H1 (cell line): ENCODE data around the gene NKAIN2. TPM values are rescaled to one million over a fixed set of nuclear protein-coding genes. Genes with fewer than 3 reads are reported as not detected.

Experiments used
- CTCF ChIA-PET: fragments of 300-600 bp; sonication (Branson Sonifier 250); formaldehyde crosslinking; loops from one replicate; lab custom pipeline; 2021; ENCODE audit not compliant: partially characterized antibody; lab: Charles Lee
- POLR2A ChIA-PET: fragments of 300-600 bp; sonication (Branson Sonifier 250); formaldehyde crosslinking; loops from one replicate; lab custom pipeline; 2021; ENCODE audit warnings: inconsistent platforms; ENCODE audit not compliant: partially characterized antibody; lab: Charles Lee
- DNase-seq, 2 experiments: peaks; one replicate each; pipeline versions ENCODE4 v3.0.0 to v3.0.0-alpha.2; 2010 to 2022; ENCODE audit warnings: low spot score in 2 of 2, low read depth in 1 of 2, mixed read lengths in 1 of 2
- FAIRE-seq: peaks from 2 replicates; lab custom pipeline; 2011; peaks lifted over from hg19 to GRCh38; lab: Jason Lieb, UNC
- H2AFZ ChIP-seq: 2 replicates; pipeline ENCODE4 v1.8.1; 2012; ENCODE audit warnings: low read length, inconsistent platforms
- H2AK5ac ChIP-seq: 2 replicates; pipeline ENCODE4 v1.6.1; 2013; ENCODE audit warnings: low read depth, low read length
- H2BK120ac ChIP-seq: replicated peaks from 2 replicates; pipeline ENCODE3; 2013; ENCODE audit warnings: low read depth, low read length, inconsistent platforms
- H2BK12ac ChIP-seq: 2 replicates; pipeline ENCODE4 v1.6.1; 2013; ENCODE audit warnings: low read depth, low read length
- H2BK15ac ChIP-seq: 2 replicates; pipeline ENCODE4 v1.6.1; 2013; ENCODE audit warnings: low read length
- H2BK20ac ChIP-seq: 2 replicates; pipeline ENCODE4 v1.6.1; 2013; ENCODE audit warnings: low read length
- H2BK5ac ChIP-seq: 2 replicates; pipeline ENCODE4 v1.6.1; 2013; ENCODE audit warnings: low read depth, low read length
- H3K14ac ChIP-seq: 2 replicates; pipeline ENCODE4 v1.6.1; 2013; ENCODE audit warnings: inconsistent platforms; ENCODE audit not compliant: insufficient read length
- H3K18ac ChIP-seq: 2 replicates; pipeline ENCODE4 v1.6.1; 2013; ENCODE audit warnings: low read length; ENCODE audit errors: extremely low read depth
- H3K23ac ChIP-seq: 2 replicates; pipeline ENCODE4 v1.6.1; 2013; ENCODE audit warnings: inconsistent platforms; ENCODE audit not compliant: insufficient read length
- H3K23me2 ChIP-seq: 2 replicates; pipeline ENCODE4 v1.6.1; 2013; ENCODE audit warnings: low read depth, low read length
- H3K27ac ChIP-seq: 2 replicates; pipeline ENCODE4 v1.6.1; 2011; ENCODE audit warnings: low read depth, low read length, inconsistent platforms
- H3K27me3 ChIP-seq, 4 experiments: replicated peaks in 1 of 4; 1 replicate in 1 of 4; 2 replicates in 3 of 4; pipeline versions ENCODE4 v1.6.1 to v1.8.1; 2011 to 2013; ENCODE audit warnings: low read length in 3 of 4, mild to moderate bottlenecking in 3 of 4, inconsistent platforms in 2 of 4, mixed read lengths in 2 of 4, moderate library complexity in 1 of 4; ENCODE audit not compliant: control insufficient read depth in 3 of 4, insufficient read depth in 3 of 4; ENCODE audit errors: extremely low read depth in 1 of 4
- H3K36me3 ChIP-seq, 4 experiments: 2 replicates each; pipeline versions ENCODE4 v1.6.1 to v1.8.1; 2011 to 2013; ENCODE audit warnings: mild to moderate bottlenecking in 4 of 4, low read length in 3 of 4, moderate library complexity in 2 of 4, control low read depth in 1 of 4, inconsistent platforms in 1 of 4; ENCODE audit not compliant: insufficient read depth in 4 of 4, control insufficient read depth in 2 of 4
- H3K4ac ChIP-seq: replicated peaks from 2 replicates; pipeline ENCODE3; 2013; ENCODE audit warnings: low read length, low read depth, mixed read lengths, inconsistent platforms; ENCODE audit not compliant: insufficient read length
- H3K4me1 ChIP-seq, 4 experiments: replicated peaks in 1 of 4; 1 replicate in 1 of 4; 2 replicates in 3 of 4; pipeline versions ENCODE4 v1.6.1 to v1.8.1; 2011 to 2013; ENCODE audit warnings: low read length in 3 of 4, inconsistent platforms in 2 of 4, mixed read lengths in 1 of 4; ENCODE audit not compliant: insufficient read depth in 4 of 4, control insufficient read depth in 3 of 4
- H3K4me2 ChIP-seq, 2 experiments: 2 replicates each; pipeline versions ENCODE4 v1.6.1 to v1.8.1; 2011 to 2013; ENCODE audit warnings: low read depth in 2 of 2, low read length in 2 of 2, control low read depth in 1 of 2, inconsistent platforms in 1 of 2, mild to moderate bottlenecking in 1 of 2; ENCODE audit not compliant: insufficient read depth in 1 of 2
- H3K4me3 ChIP-seq, 4 experiments: fragments of 200-600, 300-600 bp in 1 of 4; sonication (generic), shearing (Covaris generic), sonication (Bioruptor Twin) in 1 of 4; 2 replicates each; pipeline versions ENCODE4 v1.5.1 to v1.8.1; 2011 to 2016; ENCODE audit warnings: low read length in 4 of 4, low read depth in 3 of 4, control low read depth in 2 of 4, inconsistent platforms in 2 of 4, mild to moderate bottlenecking in 2 of 4, mixed read lengths in 1 of 4, moderate library complexity in 1 of 4; ENCODE audit not compliant: insufficient read depth in 2 of 4; ENCODE audit errors: extremely low read depth in 1 of 4
- H3K56ac ChIP-seq: replicated peaks from 2 replicates; pipeline ENCODE3; 2013; ENCODE audit warnings: low read depth, mild to moderate bottlenecking, mixed read lengths, low read length, inconsistent platforms; ENCODE audit not compliant: insufficient read length
- H3K79me1 ChIP-seq: 2 replicates; pipeline ENCODE4 v1.6.1; 2013; ENCODE audit warnings: low read depth, low read length, control low read depth
- H3K79me2 ChIP-seq, 2 experiments: 2 replicates each; pipeline versions ENCODE4 v1.6.1 to v1.8.1; 2012 to 2013; ENCODE audit warnings: low read length in 2 of 2, mild to moderate bottlenecking in 2 of 2, inconsistent platforms in 1 of 2; ENCODE audit not compliant: insufficient read depth in 2 of 2, control insufficient read depth in 1 of 2
- H3K9ac ChIP-seq, 4 experiments: replicated peaks in 1 of 4; 1 replicate in 1 of 4; 2 replicates in 3 of 4; pipeline versions ENCODE4 v1.6.1 to v1.8.1; 2011 to 2013; ENCODE audit warnings: low read depth in 3 of 4, low read length in 3 of 4, control low read depth in 2 of 4, mild to moderate bottlenecking in 2 of 4, moderate library complexity in 2 of 4, inconsistent platforms in 1 of 4; ENCODE audit errors: extremely low read depth in 1 of 4
- H3K9me3 ChIP-seq, 2 experiments: 2 replicates each; pipeline versions ENCODE4 v1.6.1 to v1.8.1; 2012 to 2013; ENCODE audit warnings: mild to moderate bottlenecking in 2 of 2, moderate library complexity in 2 of 2, control low read depth in 1 of 2, inconsistent platforms in 1 of 2, low read depth in 1 of 2, low read length in 1 of 2, mixed read lengths in 1 of 2; ENCODE audit not compliant: insufficient read depth in 2 of 2
- H4K20me1 ChIP-seq, 2 experiments: replicated peaks in 1 of 2; 2 replicates each; pipeline versions ENCODE3 to v1.8.1; 2011 to 2013; ENCODE audit warnings: inconsistent platforms in 2 of 2, low read length in 2 of 2, mild to moderate bottlenecking in 1 of 2; ENCODE audit not compliant: insufficient read depth in 2 of 2, control insufficient read depth in 1 of 2
- H4K5ac ChIP-seq: 2 replicates; pipeline ENCODE4 v1.6.1; 2013; ENCODE audit warnings: low read length, low read depth, mixed read lengths, inconsistent platforms; ENCODE audit not compliant: insufficient read length
- H4K8ac ChIP-seq: 2 replicates; pipeline ENCODE4 v1.8.0; 2013; ENCODE audit warnings: mild to moderate bottlenecking, moderate library complexity, low read length, inconsistent platforms; ENCODE audit not compliant: insufficient read depth; ENCODE audit errors: extremely low read depth
- H4K91ac ChIP-seq: replicated peaks from 2 replicates; pipeline ENCODE3; 2013; ENCODE audit warnings: low read length, mixed read lengths, inconsistent platforms; ENCODE audit not compliant: insufficient read length
- CHD2 ChIP-seq: IDR thresholded peaks from 2 replicates; pipeline ENCODE4 v1.6.1; 2012; ENCODE audit warnings: low read length, improper control_type of control experiment
- CREB1 ChIP-seq: IDR thresholded peaks from 2 replicates; pipeline ENCODE4 v1.6.1; 2012; ENCODE audit warnings: inconsistent platforms
- CTBP2 ChIP-seq: IDR thresholded peaks from 2 replicates; pipeline ENCODE4 v1.7.0; 2011; ENCODE audit warnings: borderline replicate concordance, mild to moderate bottlenecking, moderate library complexity, mixed read lengths, low read length; ENCODE audit not compliant: insufficient read depth, insufficient read length
- JUND ChIP-seq: IDR thresholded peaks from 2 replicates; pipeline ENCODE4 v1.6.1; 2011; ENCODE audit warnings: mild to moderate bottlenecking, improper control_type of control experiment, low read length
- KDM4A ChIP-seq: IDR thresholded peaks from one replicate; pipeline ENCODE4 v1.7.1; 2012; ENCODE audit warnings: low read depth, mild to moderate bottlenecking, moderate library complexity, low read length, inconsistent platforms; ENCODE audit not compliant: severe bottlenecking
- NRF1 ChIP-seq: IDR thresholded peaks from 2 replicates; pipeline ENCODE4 v1.6.1; 2011; ENCODE audit warnings: mild to moderate bottlenecking, low read depth, low read length, improper control_type of control experiment
- RFX5 ChIP-seq: IDR thresholded peaks from 2 replicates; pipeline ENCODE4 v1.6.1; 2011; ENCODE audit warnings: low read depth, low read length, improper control_type of control experiment, borderline replicate concordance
- RXRA ChIP-seq: IDR thresholded peaks from 2 replicates; pipeline ENCODE4 v1.6.1; 2011; ENCODE audit warnings: low read depth, mild to moderate bottlenecking, low read length, moderate library complexity; ENCODE audit not compliant: insufficient read depth
- SIX5 ChIP-seq: IDR thresholded peaks from 2 replicates; pipeline ENCODE4 v1.6.1; 2011; ENCODE audit warnings: mild to moderate bottlenecking, low read depth, low read length
- TBP ChIP-seq: IDR thresholded peaks from 2 replicates; pipeline ENCODE4 v1.6.1; 2011; ENCODE audit warnings: low read depth, low read length, improper control_type of control experiment
- WGBS, 2 experiments: shearing (Covaris generic) in 1 of 2; methylation state at CpG; one replicate each; pipeline versions ENCODE4 v1.1.6 to v1.1.7; 2013 to 2015; ENCODE audit warnings: low lambda C conversion rate in 2 of 2, mixed read lengths in 2 of 2, inconsistent platforms in 1 of 2, low coverage in 1 of 2, missing lambda C conversion rate in 1 of 2; ENCODE audit not compliant: insufficient replicate concordance in 2 of 2, insufficient coverage in 1 of 2, insufficient read length in 1 of 2; ENCODE audit errors: extremely low coverage in 1 of 2, missing lambda C conversion rate in 1 of 2; 5-methylcytosine and 5-hydroxymethylcytosine counted together
- polyA plus RNA-seq, 7 experiments: library from polyadenylated mRNA; depleted of rRNA in 3 of 7; stranded (reverse) in 5 of 7; unstranded in 2 of 7; fragments of >200 nt in 5 of 7; fragments of 200-250 nt in 2 of 7; gene quantifications; 1 replicate in 5 of 7; 2 replicates in 1 of 7; 4 replicates in 1 of 7; pipeline versions ENCODE4 v1.2.1 to v1.2.3, GENCODE V29; 2011 to 2013; ENCODE audit warnings: missing spikeins in 2 of 7, mixed read lengths in 2 of 7
- total RNA-seq: library from RNA; stranded (reverse); fragmentation: NEBNext Ultra II Directional; extraction: Animal tissue kit (Norgen Biotek cat#: 25700); gene quantifications from 2 replicates; pipeline ENCODE4 v1.2.1, GENCODE V29; 2021
- TF ChIP-seq, protein P1 (sequence below), 3 experiments: IDR thresholded peaks; 1 replicate in 2 of 3; 2 replicates in 1 of 3; pipeline versions ENCODE4 v1.5.1 to v1.6.1; 2011; ENCODE audit warnings: low read length in 3 of 3, mild to moderate bottlenecking in 3 of 3, inconsistent platforms in 2 of 3, low read depth in 1 of 3, moderate library complexity in 1 of 3; ENCODE audit not compliant: insufficient read depth in 1 of 3; ENCODE audit errors: control extremely low read depth in 1 of 3

Gene NKAIN2
- total and polyA plus RNA-seq, 2 of the 8 experiments (the other 6 are each of a cell fraction or from before 2014, with no cell fraction given), result 0.20 to 0.34 TPM

DNA sequence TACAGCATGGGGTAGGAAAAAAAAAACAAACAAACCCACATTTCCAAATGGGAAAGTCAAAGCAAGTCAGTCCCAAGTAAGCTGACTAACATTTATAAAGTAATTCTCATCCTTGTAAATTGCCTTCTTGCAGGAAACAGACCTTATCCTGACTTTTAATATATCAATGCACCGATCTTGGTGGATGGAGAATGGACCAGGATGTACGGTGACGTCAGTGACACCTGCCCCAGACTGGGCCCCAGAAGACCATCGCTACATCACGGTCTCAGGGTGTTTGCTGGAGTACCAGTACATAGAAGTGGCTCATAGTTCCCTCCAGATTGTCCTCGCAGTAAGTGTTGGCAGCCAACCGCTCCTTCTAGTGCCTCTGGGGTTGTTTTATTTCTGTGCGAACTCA is 854.4 kb downstream of the NKAIN2 start:
- POLR2A ChIA-PET, result no interaction called here
- Histone ChIP-seq H3K23me2 (no peaks in the 10 kb centered on the region; the same call in 1 of the 2 replicates), H3K56ac (no peak overlapping the region), H2AFZ (no peak overlapping the region), H3K23ac (no peak overlapping the region), H3K79me2 (no peaks in the 10 kb centered on the region), H2BK120ac (no peak overlapping the region), H3K9ac (no peak overlapping the region), H4K91ac (no peak overlapping the region), H2BK12ac (no peak overlapping the region), H2BK15ac (no peak overlapping the region), H3K27me3 (no peaks in the 10 kb centered on the region), H3K4me2 (no peak overlapping the region), H3K9me3 (no peaks in the 10 kb centered on the region), H2BK20ac (no peak overlapping the region), H3K79me1 (no peaks in the 10 kb centered on the region), H3K4me3 (no peak overlapping the region), H2AK5ac (no peak overlapping the region), H3K4me1 (peaks cover 4 to 11% (median 10%) of the 10 kb centered on the region in 4 experiments; a peak in 6 of 7 replicates), H3K4ac (no peak overlapping the region), H3K14ac (no peak overlapping the region), H2BK5ac (no peak overlapping the region), H4K8ac (no peak overlapping the region), H3K18ac (no peak overlapping the region), H3K36me3 (no peaks in the 10 kb centered on the region), H4K5ac (no peak overlapping the region), H3K27ac (no peak overlapping the region), H4K20me1 (no peaks in the 10 kb centered on the region)
- FAIRE-seq (no peak), DNase-seq (no peak)
- CTCF ChIA-PET, result no interaction called here
- 93% methylated on average over 8 of the region's 8 CpGs; no CpG with 5 or more reads in 1 of the 2 experiments for WGBS, 2 experiments
- TF ChIP-seq, protein P1, sequence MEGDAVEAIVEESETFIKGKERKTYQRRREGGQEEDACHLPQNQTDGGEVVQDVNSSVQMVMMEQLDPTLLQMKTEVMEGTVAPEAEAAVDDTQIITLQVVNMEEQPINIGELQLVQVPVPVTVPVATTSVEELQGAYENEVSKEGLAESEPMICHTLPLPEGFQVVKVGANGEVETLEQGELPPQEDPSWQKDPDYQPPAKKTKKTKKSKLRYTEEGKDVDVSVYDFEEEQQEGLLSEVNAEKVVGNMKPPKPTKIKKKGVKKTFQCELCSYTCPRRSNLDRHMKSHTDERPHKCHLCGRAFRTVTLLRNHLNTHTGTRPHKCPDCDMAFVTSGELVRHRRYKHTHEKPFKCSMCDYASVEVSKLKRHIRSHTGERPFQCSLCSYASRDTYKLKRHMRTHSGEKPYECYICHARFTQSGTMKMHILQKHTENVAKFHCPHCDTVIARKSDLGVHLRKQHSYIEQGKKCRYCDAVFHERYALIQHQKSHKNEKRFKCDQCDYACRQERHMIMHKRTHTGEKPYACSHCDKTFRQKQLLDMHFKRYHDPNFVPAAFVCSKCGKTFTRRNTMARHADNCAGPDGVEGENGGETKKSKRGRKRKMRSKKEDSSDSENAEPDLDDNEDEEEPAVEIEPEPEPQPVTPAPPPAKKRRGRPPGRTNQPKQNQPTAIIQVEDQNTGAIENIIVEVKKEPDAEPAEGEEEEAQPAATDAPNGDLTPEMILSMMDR (IDR thresholded peaks at IDR 0.05; ENCODE audit: control extremely low read depth in 1 of 3, insufficient read depth in 1 of 3, low read depth in 1 of 3, low read length in 3 of 3), result no peak
- no peak for TF ChIP-seq TBP
- no peak for TF ChIP-seq CREB1
- TF ChIP-seq SIX5, result no peak
- TF ChIP-seq RXRA, result no peak
- TF ChIP-seq RFX5, result no peak
- TF ChIP-seq CHD2, result no peak
- TF ChIP-seq KDM4A, result no peak
- TF ChIP-seq CTBP2, result no peak
- TF ChIP-seq NRF1, result no peak
- no peak for TF ChIP-seq JUND
